OCI-LY7 (cell line): ENCODE results near the gene MATK. TPM values are rescaled to one million over a fixed set of nuclear protein-coding genes. Genes with fewer than 3 reads are reported as not detected.

Experiments used
- Bru-seq: library from RNA; stranded (reverse); fragments of 400-500 nt; gene quantifications from one replicate; lab custom pipeline; 2021; lab: Mats Ljungman, UMichigan
- BruChase-seq, 2 experiments: library from RNA; stranded (reverse); fragments of 400-500 nt; gene quantifications; one replicate each; lab custom pipeline; 2021; lab: Mats Ljungman, UMichigan
- BruUV-seq: library from RNA; stranded (reverse); fragments of 400-500 nt; replicated peaks from 2 replicates; lab custom pipeline; 2021; lab: Mats Ljungman, UMichigan
- CTCF ChIA-PET: fragments of 300-600 bp; sonication (Branson Sonifier 250); formaldehyde crosslinking; loops from one replicate; lab custom pipeline; 2022; ENCODE audit warnings: antibody characterized with exemption; ENCODE audit not compliant: unreplicated experiment; lab: Charles Lee
- POLR2A ChIA-PET: fragments of 300-600 bp; sonication (Branson Sonifier 250); formaldehyde crosslinking; loops from one replicate; lab custom pipeline; 2022; ENCODE audit warnings: antibody characterized with exemption; lab: Charles Lee
- DNase-seq: peaks from one replicate; pipeline ENCODE4 v3.0.0-alpha.2; 2015; ENCODE audit warnings: low spot score
- H2AFZ ChIP-seq: fragments of 200-600 bp; sonication (generic), shearing (Covaris generic); 2 replicates; pipeline ENCODE4 v1.6.1; 2014; ENCODE audit warnings: mild to moderate bottlenecking, antibody characterized with exemption, low read length, moderate library complexity
- H3K27ac ChIP-seq: fragments of 200-600 bp; sonication (generic); 2 replicates; pipeline ENCODE4 v1.5.1; 2014; ENCODE audit warnings: mixed run types, low read depth, mild to moderate bottlenecking, moderate library complexity, low read length, inconsistent platforms; ENCODE audit not compliant: poor library complexity, severe bottlenecking
- H3K36me3 ChIP-seq: fragments of 200-600 bp; sonication (generic); 2 replicates; pipeline ENCODE4 v1.6.1; 2014; ENCODE audit warnings: mild to moderate bottlenecking, antibody characterized with exemption, low read length, moderate library complexity, mixed read lengths; ENCODE audit not compliant: insufficient read depth
- H3K4me1 ChIP-seq: fragments of 200-600 bp; sonication (generic); 2 replicates; pipeline ENCODE4 v1.5.1; 2014; ENCODE audit warnings: mild to moderate bottlenecking, low read length; ENCODE audit not compliant: insufficient read depth, poor library complexity, severe bottlenecking
- H3K4me2 ChIP-seq: fragments of 200-600 bp; sonication (generic); 2 replicates; pipeline ENCODE4 v1.6.1; 2014; ENCODE audit warnings: mild to moderate bottlenecking, low read length
- H3K4me3 ChIP-seq: fragments of 200-600 bp; sonication (generic); 2 replicates; pipeline ENCODE4 v1.5.1; 2014; ENCODE audit warnings: mild to moderate bottlenecking, low read depth, low read length; ENCODE audit not compliant: poor library complexity, severe bottlenecking
- H3K79me2 ChIP-seq: fragments of 200-600 bp; sonication (generic); 2 replicates; pipeline ENCODE4 v1.6.1; 2016; ENCODE audit warnings: low read depth, mild to moderate bottlenecking, low read length, moderate library complexity, mixed read lengths; ENCODE audit not compliant: insufficient read depth
- H3K9me2 ChIP-seq: fragments of 200-600 bp; sonication (generic); 2 replicates; pipeline ENCODE4 v1.6.1; 2016; ENCODE audit warnings: mild to moderate bottlenecking, low read length, mixed read lengths; ENCODE audit not compliant: insufficient read depth
- H3K9me3 ChIP-seq: fragments of 200-600 bp; sonication (generic); 2 replicates; pipeline ENCODE4 v1.6.1; 2014; ENCODE audit warnings: mild to moderate bottlenecking, mixed run types, low read length, mixed read lengths
- H4K20me1 ChIP-seq: fragments of 200-600 bp; sonication (generic); 2 replicates; pipeline ENCODE4 v1.6.1; 2014; ENCODE audit warnings: mild to moderate bottlenecking, antibody characterized with exemption, low read length, moderate library complexity, mixed read lengths; ENCODE audit not compliant: insufficient read depth
- CTCF ChIP-seq: fragments of 200-600 bp; sonication (generic); conservative IDR thresholded peaks from 2 replicates; pipeline ENCODE4 v1.5.1; 2014; ENCODE audit warnings: mild to moderate bottlenecking, antibody characterized with exemption, low read length, moderate library complexity, mixed read lengths
- EZH2phosphoT487 ChIP-seq: fragments of 200-600 bp; sonication (generic); IDR thresholded peaks from 2 replicates; pipeline ENCODE4 v1.6.1; 2018; ENCODE audit warnings: low read depth, borderline replicate concordance, mild to moderate bottlenecking, mixed run types, antibody characterized with exemption, low read length, moderate library complexity, mixed read lengths
- intact Hi-C: fragments of 100-400 bp; cut with micrococcal nuclease; formaldehyde crosslinking; loops from one replicate; pipeline ENCODE4 v1.10.0; 2022; ENCODE audit not compliant: unreplicated experiment
- long read RNA-seq: library from polyadenylated mRNA; stranded (forward); transcript quantifications from one replicate; pipeline ENCODE4 v2.0.0, GENCODE V29; 2022
- total RNA-seq, 2 experiments: library from RNA; depleted of rRNA in 1 of 2; stranded (reverse); fragments of >200 nt in 1 of 2; shearing (Covaris generic) in 1 of 2; gene quantifications; 2 replicates each; pipeline ENCODE4 v1.2.3, GENCODE V29; 2014 to 2022

MATK gene
- total RNA-seq (2014; rRNA removed; shearing (Covaris generic)) (not detected in 2 replicates), total RNA-seq (2022) (not detected in 2 replicates), Bru-seq, nascent RNA (not detected), BruChase-seq, experiment 1, labeled RNA remaining after a 6-hour chase (not detected), BruChase-seq, experiment 2, labeled RNA remaining after a 2-hour chase (not detected)
- long read RNA-seq: 0 reads

GRCh38 chr19:3785938-3786824, at the start of gene MATK:
Gene MATK (minus strand): TSS chr19:3786381. CDS start chr19:3785135, 1,246 bp downstream.
- Histone ChIP-seq H3K36me3 (no peaks in the 10 kb centered on the region), H3K9me3 (peaks cover 6% of the 10 kb centered on the region; the same call in 1 of the 2 replicates), H3K27ac (no peak within 1 kb of the TSS), H3K4me3 (no peak within 1 kb of the TSS), H3K9me2 (no peaks in the 10 kb centered on the region), H3K4me1 (no peaks in the 10 kb centered on the region), H3K79me2 (no peaks in the 10 kb centered on the region), H4K20me1 (no peaks in the 10 kb centered on the region), H2AFZ (no peak within 1 kb of the TSS), H3K4me2 (no peak within 1 kb of the TSS)
- ChIA-PET CTCF (no interaction called here), POLR2A (no interaction called here)
- intact Hi-C loops: no loop called here
- no peak for TF ChIP-seq CTCF
- no peak for TF ChIP-seq EZH2phosphoT487
- no TSS peak for BruUV-seq
- DNase-seq: no peak

- H3K4me2 ChIP-seq: no peak overlapping the region
- H3K9me3 ChIP-seq: peaks cover 13% of the 10 kb centered on the region; the same call in 1 of the 2 replicates
- H3K4me1 ChIP-seq: no peaks in the 10 kb centered on the region
- BruUV-seq: no TSS peak
- H3K4me3 ChIP-seq: no peak overlapping the region
- intact Hi-C loops: no loop called here
- no peak for DNase-seq
- no peaks in the 10 kb centered on the region for H4K20me1 ChIP-seq
- no peaks in the 10 kb centered on the region for H3K36me3 ChIP-seq
- H2AFZ ChIP-seq: no peak overlapping the region
- ChIA-PET CTCF (no interaction called here), POLR2A (no interaction called here)
- TF ChIP-seq CTCF (no peak), EZH2phosphoT487 (no peak)
- H3K79me2 ChIP-seq: no peaks in the 10 kb centered on the region
- H3K9me2 ChIP-seq: no peaks in the 10 kb centered on the region
- no peak overlapping the region for H3K27ac ChIP-seq
Measured at GRCh38 chr19:3835055-3835435, 48.9 kb upstream of the MATK start.
